ENCODE results near the gene TOX2.
A peak's percentile ranks its signal among the peaks of the same experiment; 100 is the strongest.

TOX2 gene

DNA sequence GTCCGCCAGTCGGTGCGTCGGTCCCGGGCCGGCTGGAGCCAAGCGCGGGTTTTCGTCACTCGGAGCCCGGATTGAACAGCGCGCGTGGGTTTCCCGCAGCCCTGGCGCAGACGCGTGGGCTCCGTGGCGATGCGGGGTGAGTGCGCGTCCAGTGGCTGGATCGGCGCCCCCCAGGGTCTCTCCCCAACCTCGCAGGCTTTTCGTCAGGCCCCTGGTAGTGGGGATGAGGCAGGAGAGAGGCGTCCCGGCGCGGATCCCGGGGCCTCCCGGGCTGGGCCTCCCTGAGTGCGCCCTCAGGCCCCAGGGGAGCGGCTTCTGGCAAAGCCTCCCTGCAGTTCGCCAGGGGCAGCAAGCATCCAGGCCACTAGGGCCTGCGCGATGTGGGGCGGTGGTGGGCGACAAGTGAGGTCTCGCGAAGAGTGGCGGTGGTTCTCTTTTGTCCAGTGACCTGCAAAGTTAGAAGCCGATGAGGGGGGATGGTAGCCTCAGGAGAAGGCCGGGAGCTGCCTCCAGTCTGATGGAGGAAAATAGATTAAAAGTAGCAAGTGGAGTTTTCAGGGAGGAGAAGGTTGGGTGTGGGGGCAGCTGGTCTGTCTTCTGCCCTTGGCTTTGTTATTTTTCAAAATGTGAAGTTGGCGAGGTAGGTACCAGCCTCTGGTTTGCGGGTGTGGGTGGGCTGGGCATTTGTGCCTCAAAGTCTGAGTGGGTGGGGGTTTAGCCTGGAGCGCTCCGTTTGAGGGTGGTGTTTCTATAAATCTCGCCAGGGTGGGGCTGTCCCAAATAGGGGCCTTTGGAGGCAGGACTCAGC, 1.6 kb downstream of the TOX2 start:
- DNase-seq, result no peak

DNA sequence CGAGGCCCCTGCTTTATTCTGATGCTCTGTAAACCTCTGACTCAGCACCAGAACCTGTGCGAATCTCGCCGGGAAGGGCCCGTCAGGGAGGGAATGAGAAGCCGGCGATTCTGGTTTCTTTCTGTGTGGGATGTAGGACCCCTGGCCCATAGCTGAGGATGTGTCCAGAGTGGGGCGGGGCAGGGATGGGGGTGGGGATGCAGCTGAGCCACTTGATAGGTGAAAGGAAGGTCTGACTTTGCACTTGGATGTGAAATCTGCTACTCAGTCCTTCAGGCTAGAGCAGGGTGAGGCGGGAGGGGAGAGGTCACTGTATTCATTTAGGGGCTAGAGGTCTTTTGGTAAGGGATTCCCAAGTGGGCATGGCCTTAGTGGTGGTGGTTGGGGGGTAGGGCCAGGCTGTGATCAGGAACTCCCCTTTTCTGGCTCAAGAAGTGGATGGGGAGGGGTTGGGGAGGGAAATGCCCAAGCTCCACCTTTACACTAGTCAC, 2.3 kb downstream of the TOX2 start:
- no peak for DNase-seq

DNA sequence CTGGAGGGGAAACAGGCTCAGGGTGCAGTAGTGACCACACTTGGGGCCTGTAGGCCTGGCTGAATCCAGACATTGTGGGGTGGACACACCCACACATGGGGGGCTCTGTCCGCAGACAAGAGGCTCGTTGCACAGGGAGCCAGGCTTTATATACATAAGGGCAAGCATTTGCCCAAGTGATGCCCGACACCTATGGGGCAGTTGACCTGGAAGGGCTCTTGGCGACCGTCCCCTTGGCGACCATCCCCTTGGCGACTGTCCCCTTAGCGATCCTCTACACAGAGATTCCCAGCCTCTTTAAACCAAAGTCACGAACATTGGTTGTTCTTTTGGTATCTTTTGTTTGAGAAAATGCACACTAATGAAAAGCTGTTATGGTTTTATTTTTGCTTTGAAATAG, 2.7 kb downstream of the TOX2 start:
- no peak for DNase-seq

DNA sequence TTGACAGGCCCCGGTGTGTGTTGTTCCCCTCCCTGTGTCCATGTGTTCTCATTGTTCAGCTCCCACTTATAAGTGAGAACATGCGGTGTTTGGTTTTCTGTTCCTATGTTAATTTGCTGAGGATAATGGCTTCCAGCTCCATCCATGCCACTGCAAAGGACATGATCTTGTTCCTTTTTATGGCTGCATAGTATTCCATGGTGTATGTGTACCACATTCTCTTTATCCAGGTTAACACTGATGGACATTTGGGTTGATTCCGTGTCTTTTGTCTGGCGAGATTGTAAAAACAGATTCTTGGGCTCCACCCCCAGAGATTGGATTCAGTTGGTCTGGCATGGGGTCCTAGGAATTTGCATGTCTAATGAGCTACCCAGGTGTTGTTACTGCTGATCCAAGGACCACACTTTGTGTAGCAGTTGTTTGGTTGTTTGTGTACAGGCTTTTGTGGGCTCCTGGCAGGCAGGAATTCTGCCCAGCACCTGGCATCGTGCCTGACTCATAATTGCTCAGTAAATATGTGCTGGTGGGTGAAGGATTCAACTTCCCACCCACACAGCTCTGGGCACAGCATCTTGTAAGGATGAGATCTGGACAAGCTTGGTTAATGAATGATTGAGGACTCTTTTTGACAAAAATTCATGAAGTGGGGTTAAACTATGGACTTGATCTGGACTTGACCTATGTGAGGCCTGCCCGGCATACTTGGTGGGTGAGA, 5.2 kb downstream of the TOX2 start:
- no peak for DNase-seq

DNA sequence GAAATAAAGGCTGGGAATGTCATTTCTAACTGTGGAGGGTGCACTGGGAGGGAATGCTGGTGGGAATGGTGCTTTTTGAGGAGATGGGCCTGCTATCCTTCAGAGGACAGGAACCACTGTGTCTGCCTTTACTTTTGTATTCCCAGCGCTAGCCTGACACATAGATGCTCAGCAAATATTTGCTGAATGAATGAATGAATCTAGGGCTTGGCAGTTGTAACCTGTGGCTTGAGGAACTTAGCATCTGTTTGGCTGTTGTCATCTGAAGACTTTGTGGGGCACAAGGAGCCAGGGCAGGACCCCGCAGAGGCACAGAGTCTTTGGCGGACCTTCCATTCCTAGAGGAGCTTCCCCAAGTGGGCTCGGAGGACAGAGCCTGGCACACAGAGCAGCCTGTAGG, 6.1 kb downstream of the TOX2 start:
- no peak for DNase-seq

DNA sequence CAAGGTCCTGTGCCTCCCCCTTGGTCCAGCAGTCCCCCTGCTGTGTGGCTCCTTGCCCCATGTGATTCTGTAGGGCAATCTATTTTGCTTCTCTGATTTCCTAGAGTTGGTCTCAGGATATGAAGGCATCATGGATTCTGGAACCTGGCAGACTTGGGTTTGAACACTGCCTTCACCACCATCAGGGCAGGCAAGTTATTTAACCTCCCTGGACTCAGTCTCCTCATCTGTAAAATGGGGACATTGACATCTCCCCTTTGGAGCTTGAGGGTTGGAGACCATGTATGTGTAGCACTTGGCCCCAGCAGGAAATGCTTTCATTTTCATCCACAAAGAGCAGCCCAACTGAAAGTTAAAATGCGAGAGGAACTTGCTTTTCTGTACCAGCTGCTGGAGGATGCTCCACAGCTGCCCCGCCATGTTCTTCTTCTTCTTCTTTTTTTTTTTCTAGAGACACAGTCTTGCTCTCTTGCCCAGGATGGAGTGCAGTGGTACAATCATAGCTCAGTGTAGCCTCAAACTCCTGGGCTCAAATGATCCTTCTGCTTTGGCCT, 6.7 kb downstream of the TOX2 start:
- peak; percentile 49 for DNase-seq

DNA sequence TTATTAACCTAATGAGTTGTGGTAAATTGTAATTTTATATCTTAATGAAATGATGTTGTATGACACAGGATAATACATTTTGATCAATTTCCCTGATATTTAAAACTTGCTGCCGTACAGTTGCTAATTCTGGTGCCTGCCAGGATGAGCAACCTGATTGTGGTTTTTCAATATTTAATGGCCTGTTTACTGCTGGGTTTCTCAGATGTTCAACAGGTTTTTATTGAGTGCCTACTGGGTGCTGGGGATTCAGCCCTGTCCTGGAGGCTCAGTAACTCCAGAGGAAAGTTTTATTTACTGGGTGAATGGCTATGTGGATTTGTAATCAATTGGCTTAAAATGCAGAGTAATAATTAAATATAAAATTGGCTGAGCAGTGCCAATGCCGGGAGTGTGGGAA, 8.0 kb downstream of the TOX2 start:
- DNase-seq, result no peak

DNA sequence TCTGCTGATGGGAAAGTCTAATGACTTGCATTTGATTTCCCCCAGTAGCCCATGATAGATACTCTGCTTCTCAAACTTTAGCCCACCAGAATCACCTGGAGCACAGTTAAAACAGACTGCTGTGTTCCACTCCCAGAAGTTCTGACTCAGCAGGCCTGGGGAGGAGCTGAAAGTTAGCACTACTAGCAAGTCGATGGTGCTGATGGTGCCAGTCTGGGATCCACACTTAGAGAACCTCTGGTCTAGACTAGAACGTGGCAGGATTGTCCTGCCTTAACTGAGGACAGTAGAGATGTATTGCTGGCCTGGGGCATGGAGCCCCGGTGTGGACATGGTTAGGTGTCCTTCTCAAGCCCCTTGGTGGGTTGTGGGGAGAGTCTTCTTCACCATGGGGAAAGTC, 8.7 kb downstream of the TOX2 start:
- no peak for DNase-seq

DNA sequence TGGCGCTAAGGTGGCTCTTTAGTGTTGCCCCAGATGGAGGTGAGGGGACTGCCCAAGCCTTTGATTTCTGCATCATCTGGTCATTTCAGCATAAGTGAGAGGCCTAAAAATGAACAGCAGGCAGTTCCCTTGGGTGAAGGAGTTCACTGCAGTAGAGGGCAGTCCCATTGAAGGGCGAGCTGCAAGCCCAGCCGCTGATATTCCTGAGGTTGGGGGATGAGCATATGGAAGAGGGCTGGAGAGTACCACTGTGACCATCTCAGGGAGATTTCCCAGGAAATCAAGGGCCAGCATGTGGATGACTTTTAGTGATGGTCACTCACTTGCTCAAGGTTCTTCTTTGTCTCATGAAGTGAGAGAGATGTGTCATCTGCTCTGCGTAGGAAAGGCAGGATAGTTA, 9.3 kb downstream of the TOX2 start:
- DNase-seq, result no peak

DNA sequence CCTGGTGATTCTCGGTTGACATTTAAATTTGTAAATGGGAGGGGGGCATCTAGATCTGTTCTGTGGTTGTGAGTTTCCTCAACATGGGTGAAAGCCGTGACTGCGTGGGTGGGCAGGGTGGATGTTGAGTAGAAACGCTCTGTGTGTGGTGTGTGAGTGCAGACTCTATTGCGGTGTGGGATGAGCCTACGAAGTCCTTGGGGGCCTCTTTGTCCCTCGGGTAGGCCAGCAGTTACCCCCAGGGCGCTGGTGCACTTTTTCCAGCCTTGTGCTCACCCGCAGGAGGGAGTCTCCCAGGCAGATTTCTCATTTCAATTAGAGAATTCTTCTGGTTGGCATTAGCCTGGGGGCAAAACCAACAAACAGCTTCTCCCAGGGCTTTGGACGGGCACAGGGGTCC, 10.6 kb downstream of the TOX2 start:
- DNase-seq, result no peak

DNA sequence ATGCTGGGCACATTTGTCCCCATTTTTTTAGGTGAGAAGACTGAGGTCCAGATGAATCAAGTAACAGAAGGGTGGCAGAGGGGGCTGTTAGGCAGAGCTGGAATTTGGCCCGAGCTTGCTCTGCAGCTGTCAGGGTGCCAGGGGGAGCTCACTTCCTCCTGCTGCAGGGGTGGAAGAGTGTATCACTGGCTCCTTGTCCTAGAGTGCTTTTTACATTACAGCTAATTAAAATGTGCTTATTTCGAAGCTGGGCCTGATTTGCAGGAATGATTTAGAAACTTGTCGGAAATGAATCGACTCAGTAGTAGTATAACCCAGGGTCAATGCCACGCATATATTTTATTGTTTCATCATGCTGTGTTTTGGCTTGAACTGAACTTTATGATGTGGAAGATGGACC, 11.1 kb downstream of the TOX2 start:
- DNase-seq, result peak; percentile 56

DNA sequence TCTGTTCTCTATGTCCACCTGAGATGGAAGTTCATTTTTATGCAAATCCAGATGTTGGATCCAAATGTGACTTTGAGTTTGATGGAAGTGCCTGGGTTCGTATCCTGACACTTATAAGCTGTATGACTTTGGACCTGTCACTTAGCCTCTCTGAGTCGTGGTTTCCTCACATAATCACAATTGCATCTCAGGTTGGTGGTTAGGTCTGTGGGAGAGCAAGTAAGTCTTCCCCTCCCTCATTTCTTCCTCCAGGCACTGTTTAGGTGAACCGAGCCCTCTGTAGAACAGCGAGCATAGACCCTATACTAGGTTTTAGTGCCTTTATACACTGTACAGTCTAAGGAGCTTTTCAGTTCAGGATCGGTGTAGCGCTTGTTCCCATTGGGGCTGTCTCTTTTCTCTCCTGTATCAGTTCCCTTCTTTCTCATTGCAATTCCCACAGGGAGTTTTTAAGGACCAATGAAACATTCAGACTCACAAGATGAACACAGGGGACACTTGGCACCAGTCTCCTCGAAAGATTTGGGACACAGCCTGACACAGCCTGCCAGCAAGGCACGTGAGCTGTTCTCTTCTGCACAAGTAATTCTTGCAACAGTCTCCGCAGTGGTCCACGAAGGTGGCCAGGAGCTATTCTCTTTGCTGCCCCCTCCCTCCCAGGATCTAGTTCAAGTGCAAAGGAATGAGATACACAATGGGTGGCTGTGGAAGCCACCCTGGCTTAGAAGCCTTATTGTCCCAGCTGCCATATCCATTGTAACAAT, 11.8 kb downstream of the TOX2 start:
- no peak for DNase-seq

DNA sequence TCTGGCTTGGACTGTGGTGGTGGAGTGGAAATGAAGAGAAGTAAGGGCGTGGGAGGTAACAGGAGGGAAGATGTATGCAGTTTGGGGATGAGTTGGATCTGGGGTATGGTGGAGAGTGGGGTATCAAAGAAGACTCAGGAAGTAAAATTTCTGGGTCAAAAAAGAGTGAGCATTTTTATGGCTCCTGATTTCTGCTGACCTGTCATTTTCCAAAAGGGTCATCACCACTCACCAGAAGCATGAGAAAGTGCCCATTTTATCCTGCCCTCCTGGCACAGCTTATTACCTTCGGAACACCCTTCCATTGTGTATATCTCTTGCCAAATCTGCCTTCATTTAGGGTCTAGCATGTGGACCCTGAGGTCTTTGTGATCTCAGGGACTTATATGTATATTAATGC, 17.3 kb downstream of the TOX2 start:
- no peak for DNase-seq

DNA sequence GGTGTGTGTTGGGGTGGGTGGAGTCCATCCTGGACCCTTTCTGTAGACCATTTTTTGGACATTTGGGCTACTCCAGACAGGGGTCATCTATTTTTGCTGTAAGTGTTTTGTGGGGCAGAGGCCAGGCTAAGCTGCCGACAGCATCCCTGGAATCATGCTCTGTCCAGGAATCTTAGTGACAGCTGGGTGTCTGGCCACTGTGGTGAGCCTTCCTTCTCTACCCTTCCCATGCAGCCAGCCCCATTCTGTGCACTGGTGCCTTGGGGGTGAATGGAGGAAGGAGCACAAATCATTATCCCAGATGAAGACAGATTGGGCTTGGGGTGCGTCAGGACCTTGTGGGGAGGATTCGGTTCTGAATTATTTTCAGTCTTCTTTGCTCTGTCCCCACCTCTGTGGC, 20.2 kb downstream of the TOX2 start:
- DNase-seq, result no peak

DNA sequence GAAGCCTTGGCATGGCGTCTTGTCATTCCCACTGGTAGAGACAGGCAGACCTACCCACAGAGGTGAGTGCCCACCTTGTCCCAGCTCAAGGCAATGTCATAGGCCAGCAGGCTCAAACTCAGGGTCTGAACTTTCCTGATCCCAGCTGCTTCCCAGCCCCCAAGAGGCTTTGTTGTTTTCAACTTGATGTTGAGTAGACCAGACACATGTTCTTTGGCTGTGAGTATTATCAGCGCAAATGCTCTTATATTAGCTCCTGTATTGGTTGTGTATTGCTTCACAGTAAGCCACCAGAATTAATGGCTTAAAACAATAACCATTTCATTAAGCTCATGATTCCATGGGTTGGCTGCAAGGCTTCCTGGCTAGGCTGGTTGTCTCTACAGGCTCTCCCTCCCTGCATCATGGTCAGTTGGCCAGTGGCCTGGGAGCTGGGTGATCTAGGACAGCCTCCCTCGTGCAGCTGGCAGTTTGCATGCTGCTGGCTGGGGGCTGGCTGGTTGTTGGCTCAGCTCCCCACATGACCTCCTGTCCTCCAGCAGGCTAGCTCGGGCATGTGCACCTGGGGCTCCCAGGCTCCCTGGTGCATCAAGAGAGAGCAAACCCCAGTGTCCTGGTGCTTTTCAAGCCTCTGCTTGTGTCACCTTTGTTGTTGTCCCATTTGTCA, 21.6 kb downstream of the TOX2 start:
- DNase-seq, result no peak

DNA sequence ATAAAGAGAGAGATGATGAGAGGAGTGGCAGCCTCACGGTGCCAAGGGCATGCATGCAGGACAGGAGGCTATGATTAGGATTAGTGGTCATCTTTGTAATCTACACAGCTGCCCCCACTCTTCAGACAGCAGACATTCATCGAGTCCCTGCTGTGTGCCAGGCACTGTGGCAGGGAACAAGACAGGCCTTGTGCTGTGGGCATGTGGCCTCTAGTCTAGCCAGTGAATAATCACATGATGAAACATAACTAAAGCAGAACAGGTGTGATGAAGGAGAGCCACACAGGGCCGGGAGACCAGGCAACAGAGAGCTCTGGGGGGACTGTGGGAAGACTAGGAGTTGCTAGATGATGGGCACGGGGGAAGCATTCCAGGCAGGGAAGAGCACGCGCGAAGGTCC, 22.2 kb downstream of the TOX2 start:
- DNase-seq, result no peak

DNA sequence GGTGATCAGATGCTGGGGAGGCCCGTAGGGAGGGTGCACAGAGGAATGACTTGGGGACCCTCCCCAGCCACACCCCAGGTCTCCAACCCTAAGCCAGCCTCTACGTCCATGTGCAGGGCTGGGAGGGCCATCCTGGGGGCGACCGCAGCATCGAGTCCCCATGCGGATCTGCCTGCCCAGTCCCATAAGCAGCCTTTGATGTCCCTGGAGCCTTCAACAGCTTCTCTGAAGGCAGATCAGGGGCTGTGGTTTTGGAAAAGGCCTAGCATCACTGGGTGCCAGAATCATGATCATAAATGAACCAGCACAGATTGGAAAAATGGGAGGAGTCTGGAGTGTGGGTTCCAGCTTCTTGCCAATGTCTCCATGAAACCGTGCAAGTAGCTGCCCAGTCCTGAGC, 22.9 kb downstream of the TOX2 start:
- DNase-seq, result no peak

DNA sequence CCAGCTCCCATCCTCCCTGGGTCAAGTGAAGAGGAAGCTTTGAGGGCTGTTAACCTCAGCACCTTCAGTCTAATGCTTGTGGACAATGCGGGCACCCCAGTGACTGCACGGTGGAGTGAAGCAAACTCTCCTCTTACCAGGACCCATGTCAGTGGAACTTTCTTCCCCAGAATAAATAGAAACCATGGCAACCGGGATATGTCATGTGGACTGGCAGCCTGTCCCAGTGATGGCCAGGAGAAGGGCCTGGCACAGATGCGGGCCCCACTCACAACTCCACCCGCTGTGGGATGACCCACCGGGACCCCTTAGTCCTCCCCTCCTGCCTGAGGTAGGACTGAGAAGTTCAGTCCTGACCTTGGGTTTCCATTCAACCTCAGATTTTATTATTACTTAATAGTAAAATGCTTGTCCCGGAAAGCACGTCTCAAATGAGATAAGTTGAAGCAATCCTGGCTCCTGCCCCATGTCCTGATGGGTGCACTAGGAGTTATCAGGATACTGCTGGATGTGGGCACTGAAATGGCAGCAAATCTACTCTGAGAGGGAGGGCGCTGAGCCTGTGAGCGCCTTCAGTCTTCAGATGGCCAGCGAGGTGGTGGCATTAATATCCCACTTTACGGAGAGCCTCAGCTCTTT, 23.5 kb downstream of the TOX2 start:
- DNase-seq, result no peak

DNA sequence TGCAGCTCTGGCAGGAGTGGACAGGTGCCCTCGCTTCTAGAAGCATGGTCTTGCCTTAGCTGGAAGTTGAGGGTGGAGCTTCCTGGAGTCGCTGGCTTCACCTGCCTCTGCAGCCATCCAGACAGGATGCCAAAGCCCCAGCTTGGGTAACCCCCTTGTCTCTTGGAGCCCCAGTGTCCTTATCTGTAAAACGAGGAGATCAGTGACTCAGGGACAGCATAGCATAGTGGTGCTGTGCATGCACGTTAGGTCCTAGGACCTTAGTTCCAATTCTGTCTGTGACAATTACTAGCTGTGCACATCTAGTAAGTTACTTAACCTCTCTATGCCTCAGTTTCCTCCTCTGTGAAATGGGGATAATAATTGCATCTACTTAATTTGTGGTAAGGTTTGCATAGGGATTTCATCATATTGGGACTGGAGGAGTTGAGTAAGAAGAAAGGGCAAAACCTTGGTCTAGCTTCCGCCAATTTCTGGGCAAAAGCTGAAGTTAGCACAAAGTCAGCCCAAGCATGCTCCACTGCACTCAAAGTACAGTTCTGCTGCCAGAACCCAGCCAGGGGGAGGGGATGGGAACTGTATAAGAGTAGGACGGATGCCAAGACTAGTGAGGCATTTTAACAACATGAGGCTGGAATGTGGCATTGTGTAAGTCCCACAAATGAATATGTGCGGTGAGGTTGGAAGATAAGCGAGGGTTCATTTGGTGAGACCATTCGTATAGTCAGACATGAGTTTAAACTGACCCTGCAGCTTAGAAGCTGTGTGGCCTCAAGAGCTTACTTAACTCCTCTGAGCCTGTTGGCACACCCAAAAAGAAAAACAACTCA, 24.5 kb downstream of the TOX2 start:
- DNase-seq, result peak; percentile 97

DNA sequence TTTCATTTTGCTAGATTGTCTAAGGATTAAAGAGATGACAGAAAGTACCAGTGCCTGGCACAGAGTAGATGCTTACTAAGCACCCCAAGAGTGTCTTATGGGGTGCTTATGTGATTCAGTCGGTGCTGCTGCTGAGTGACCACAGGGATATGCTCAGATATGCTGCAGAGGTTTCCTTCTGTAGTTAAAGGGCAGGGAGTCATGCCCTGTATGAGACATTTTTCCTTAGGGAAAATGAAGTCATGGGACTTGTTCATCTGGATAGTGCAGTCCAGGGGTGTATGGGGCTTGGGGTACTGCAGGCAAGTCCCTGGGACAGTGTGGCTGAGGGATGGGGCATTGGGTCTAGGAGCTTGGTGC, 25.1 kb downstream of the TOX2 start:
- DNase-seq, result no peak

DNA sequence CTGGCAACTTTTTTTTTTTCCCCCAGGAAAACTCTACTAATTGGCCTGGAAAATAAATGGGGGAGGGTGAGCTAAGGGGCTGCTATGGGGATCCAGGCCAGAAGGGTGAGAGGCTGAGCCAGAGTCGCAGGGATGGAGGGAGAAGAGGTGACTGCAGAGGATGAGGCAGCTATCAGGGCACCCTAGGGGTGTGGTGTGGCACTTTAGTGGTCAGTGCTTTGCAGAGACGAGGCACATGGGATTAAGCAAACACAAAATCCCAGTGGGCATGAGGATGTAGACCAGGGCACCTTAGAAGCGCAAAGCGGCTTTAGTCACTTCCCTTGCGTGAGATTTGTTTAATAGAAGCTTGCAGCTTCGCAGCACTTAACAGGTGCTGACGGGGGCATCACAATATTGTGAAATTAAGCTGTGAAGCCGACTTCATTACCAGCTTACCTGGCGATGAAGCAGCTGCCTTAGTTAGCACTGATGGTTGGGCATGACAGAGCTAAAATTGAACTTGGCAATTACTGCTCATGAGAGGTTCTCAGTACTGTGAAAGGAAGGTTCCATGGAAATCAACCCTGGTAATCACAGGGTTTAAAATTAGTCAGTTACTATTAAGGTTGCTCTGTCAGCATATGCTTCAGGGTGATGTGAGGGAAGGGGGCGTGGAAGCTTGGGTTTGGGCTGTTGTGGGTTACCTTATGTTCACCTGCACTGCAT, 26.0 kb downstream of the TOX2 start:
- DNase-seq, result no peak
